ENCODE measurements around the gene TUBGCP3.

Gene TUBGCP3

GRCh38 chr13:112453874-112454647, 133.9 kb downstream of the TUBGCP3 start:
- DNase-seq, result no peak
- no peak for TF ChIP-seq CTCF (IDR thresholded peaks at IDR 0.05; ENCODE audit: low read depth, low read length)
- H3K36me3 ChIP-seq, result no peaks in the 10 kb centered on the region
- H3K4me3 ChIP-seq (ENCODE audit: low read depth, low read length), result no peak overlapping the region
- H3K9me3 ChIP-seq, result peaks cover 4% of the 10 kb centered on the region; the same call in 1 of the 2 replicates
- peaks cover 6% of the 10 kb centered on the region for H3K27me3 ChIP-seq
- no peaks in the 10 kb centered on the region for H3K4me1 ChIP-seq

GRCh38 chr13:112453207-112453829, 134.6 kb downstream of the TUBGCP3 start:
- Histone ChIP-seq H3K36me3 (no peaks in the 10 kb centered on the region), H3K4me1 (no peaks in the 10 kb centered on the region), H3K4me3 (ENCODE audit: low read depth, low read length) (no peak overlapping the region), H3K9me3 (no peaks in the 10 kb centered on the region), H3K27me3 (peaks cover 6% of the 10 kb centered on the region)
- no peak for DNase-seq
- no peak for TF ChIP-seq CTCF (IDR thresholded peaks at IDR 0.05; ENCODE audit: low read depth, low read length)

- no peaks in the 10 kb centered on the region for H3K4me1 ChIP-seq
- TF ChIP-seq CTCF (IDR thresholded peaks at IDR 0.05; ENCODE audit: low read depth, low read length), result no peak
- H3K36me3 ChIP-seq, result no peaks in the 10 kb centered on the region
- no peak overlapping the region for H3K4me3 ChIP-seq (ENCODE audit: low read depth, low read length)
- no peaks in the 10 kb centered on the region for H3K9me3 ChIP-seq
- H3K27me3 ChIP-seq, result peaks cover 6% of the 10 kb centered on the region
- no peak for DNase-seq
Observed at GRCh38 chr13:112452380-112453206, 135.4 kb downstream of the TUBGCP3 start.

GRCh38 chr13:112451512-112452379, 136.2 kb downstream of the TUBGCP3 start:
- no peak overlapping the region for H3K4me3 ChIP-seq (ENCODE audit: low read depth, low read length)
- H3K36me3 ChIP-seq, result no peaks in the 10 kb centered on the region
- H3K9me3 ChIP-seq, result no peaks in the 10 kb centered on the region
- H3K27me3 ChIP-seq, result peaks cover 13% of the 10 kb centered on the region
- no peak for TF ChIP-seq CTCF (IDR thresholded peaks at IDR 0.05; ENCODE audit: low read depth, low read length)
- no peaks in the 10 kb centered on the region for H3K4me1 ChIP-seq
- DNase-seq, result no peak

GRCh38 chr13:112450904-112451240, 137.1 kb downstream of the TUBGCP3 start:
- Histone ChIP-seq H3K27me3 (peaks cover 22% of the 10 kb centered on the region), H3K9me3 (no peaks in the 10 kb centered on the region), H3K4me1 (no peaks in the 10 kb centered on the region), H3K36me3 (no peaks in the 10 kb centered on the region), H3K4me3 (ENCODE audit: low read depth, low read length) (no peak overlapping the region)
- DNase-seq, result no peak
- no peak for TF ChIP-seq CTCF (IDR thresholded peaks at IDR 0.05; ENCODE audit: low read depth, low read length)

Data from BE2C (cell line).